Osteocyte (in vitro differentiated cells): ENCODE data around the gene SLFN12L. TPM values are rescaled to one million over a fixed set of nuclear protein-coding genes. Genes with fewer than 3 reads are reported as not detected.

Experiments used
- DNase-seq: peaks from one replicate; pipeline ENCODE4 v3.0.0; 2021; ENCODE audit warnings: mixed read lengths; ENCODE audit not compliant: unreplicated experiment; ENCODE audit errors: extremely low spot score
- H3K27ac Mint-ChIP-seq: one replicate; pipeline ENCODE4 v1.8.0; 2021; ENCODE audit warnings: mild to moderate bottlenecking, mixed read lengths; ENCODE audit not compliant: unreplicated experiment
- H3K27me3 Mint-ChIP-seq: one replicate; pipeline ENCODE4 v1.8.0; 2021; ENCODE audit warnings: mixed read lengths; ENCODE audit not compliant: unreplicated experiment
- H3K36me3 Mint-ChIP-seq: one replicate; pipeline ENCODE4 v1.8.0; 2021; ENCODE audit warnings: mixed read lengths; ENCODE audit not compliant: unreplicated experiment
- H3K4me1 Mint-ChIP-seq: one replicate; pipeline ENCODE4 v1.8.0; 2021; ENCODE audit warnings: mixed read lengths; ENCODE audit not compliant: unreplicated experiment
- H3K4me3 Mint-ChIP-seq: one replicate; pipeline ENCODE4 v1.8.0; 2021; ENCODE audit warnings: mild to moderate bottlenecking, moderate library complexity, mixed read lengths; ENCODE audit not compliant: unreplicated experiment
- H3K9me3 Mint-ChIP-seq: one replicate; pipeline ENCODE4 v1.8.0; 2021; ENCODE audit warnings: mixed read lengths; ENCODE audit not compliant: unreplicated experiment
- CTCF ChIP-seq: fragments of 200-600 bp; sonication (generic); IDR thresholded peaks from 2 replicates; pipeline ENCODE4 v1.5.0; 2021; ENCODE audit warnings: antibody characterized with exemption, mild to moderate bottlenecking, moderate library complexity
- total RNA-seq: library from RNA; stranded (reverse); gene quantifications from 2 replicates; pipeline ENCODE4 v1.2.1, GENCODE V29; 2021

The SLFN12L gene
- total RNA-seq, 1 donor from 2014 or later: not detected

DNA sequence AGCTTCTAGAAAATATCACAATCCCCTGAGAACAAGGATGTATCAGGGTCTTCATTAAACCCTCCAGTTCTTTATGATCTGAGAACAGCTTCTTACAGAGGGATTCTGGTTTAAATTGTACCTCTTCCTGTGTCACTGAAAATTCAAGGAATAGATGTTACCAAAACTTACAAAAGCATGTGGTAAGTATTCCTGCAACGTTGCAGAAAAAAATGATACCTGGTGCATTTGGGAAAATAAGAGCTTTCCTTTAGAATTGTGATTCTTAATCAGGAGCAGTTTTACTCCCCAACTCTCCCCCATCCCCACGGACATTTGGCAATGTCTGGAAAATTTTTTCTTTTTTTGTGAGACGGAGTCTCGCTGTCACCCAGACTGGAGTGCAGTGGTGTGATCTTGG is 15.8 kb upstream of the SLFN12L start:
- Mint-ChIP-seq H3K4me3 (no peak overlapping the region), H3K9me3 (no peaks in the 10 kb centered on the region), H3K27me3 (peaks cover 74% of the 10 kb centered on the region), H3K4me1 (no peaks in the 10 kb centered on the region), H3K36me3 (no peaks in the 10 kb centered on the region), H3K27ac (no peak overlapping the region)
- no peak for TF ChIP-seq CTCF
- DNase-seq: no peak

DNA sequence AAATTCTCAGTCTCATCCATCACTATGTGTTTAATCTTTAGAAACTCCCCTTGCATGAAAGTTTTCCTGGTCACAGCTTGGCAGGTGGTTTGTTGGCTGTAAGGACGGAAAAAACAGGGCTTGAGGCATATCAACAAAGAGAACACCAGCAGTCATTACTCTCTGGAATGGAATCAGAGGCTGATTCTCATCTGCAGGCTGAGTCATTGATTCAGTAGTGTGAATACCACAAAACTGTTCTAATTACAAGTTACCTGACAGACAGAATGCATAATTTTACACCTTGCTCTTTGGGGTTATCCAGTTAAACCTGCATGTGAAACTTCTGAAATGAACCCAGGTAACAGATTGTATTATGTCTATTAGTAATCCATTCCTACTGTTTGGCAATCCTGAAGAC is 11.5 kb upstream of the SLFN12L start:
- Mint-ChIP-seq H3K36me3 (no peaks in the 10 kb centered on the region), H3K27me3 (peaks cover 74% of the 10 kb centered on the region), H3K4me1 (no peaks in the 10 kb centered on the region), H3K27ac (no peak overlapping the region), H3K9me3 (no peaks in the 10 kb centered on the region), H3K4me3 (no peak overlapping the region)
- no peak for TF ChIP-seq CTCF
- no peak for DNase-seq

DNA sequence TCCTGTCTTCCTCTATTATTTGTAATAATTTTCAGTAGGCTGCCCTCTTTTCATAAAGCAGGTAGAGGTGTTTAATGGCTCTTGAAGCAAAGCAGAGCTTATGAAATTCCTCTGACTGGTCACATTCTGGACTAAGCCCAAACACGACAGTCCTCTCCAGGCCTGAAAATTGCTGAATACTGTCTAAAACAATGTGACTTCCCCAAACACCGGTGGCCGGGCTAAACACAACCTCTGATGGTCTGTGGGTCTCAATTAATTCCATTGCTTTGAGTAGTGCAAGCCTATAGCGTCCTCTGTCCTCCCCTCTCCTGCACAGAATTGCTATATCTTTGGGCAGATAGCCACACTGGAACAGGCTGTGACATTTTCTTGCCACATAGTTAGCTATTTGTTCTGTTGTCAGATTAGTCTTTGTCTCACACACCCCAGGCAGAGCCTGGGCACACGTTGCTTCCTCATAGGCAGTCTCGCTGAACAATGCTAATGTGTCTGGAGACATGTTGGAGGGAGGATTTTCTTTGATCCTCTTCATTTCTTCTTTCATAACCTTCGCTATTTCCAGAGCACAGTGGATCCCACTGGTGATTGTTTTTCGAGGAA is 10.8 kb upstream of the SLFN12L start:
- Mint-ChIP-seq H3K4me1 (no peaks in the 10 kb centered on the region), H3K27me3 (peaks cover 70% of the 10 kb centered on the region), H3K36me3 (no peaks in the 10 kb centered on the region), H3K27ac (no peak overlapping the region), H3K4me3 (no peak overlapping the region), H3K9me3 (no peaks in the 10 kb centered on the region)
- DNase-seq: no peak
- TF ChIP-seq CTCF: no peak

GRCh38 chr17:35546487-35546886 is 9.0 kb upstream of the SLFN12L start:
- no peak overlapping the region for H3K4me3 Mint-ChIP-seq
- no peaks in the 10 kb centered on the region for H3K4me1 Mint-ChIP-seq
- no peaks in the 10 kb centered on the region for H3K36me3 Mint-ChIP-seq
- no peak for DNase-seq
- H3K27me3 Mint-ChIP-seq: peaks cover 56% of the 10 kb centered on the region
- TF ChIP-seq CTCF: no peak
- H3K27ac Mint-ChIP-seq: no peak overlapping the region
- no peaks in the 10 kb centered on the region for H3K9me3 Mint-ChIP-seq

DNA sequence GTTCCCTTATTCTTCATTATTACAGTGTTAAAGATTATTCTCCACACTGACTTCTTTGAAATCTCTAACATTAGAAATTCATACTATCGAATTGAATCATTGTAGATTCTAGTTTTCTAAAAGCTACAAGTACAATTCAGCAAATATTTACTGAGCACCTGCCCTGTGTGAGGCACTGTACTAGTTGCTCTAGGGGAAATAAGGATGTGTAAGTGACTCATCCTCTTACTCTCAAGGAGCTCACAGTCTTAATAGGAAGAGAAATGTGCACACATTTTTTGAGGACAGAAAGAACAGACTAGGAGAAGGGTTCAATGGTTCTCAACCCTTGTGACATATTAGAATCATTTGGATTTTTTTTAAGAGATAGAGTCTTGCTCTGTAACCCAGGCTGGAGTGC is 7.7 kb upstream of the SLFN12L start:
- peaks cover 50% of the 10 kb centered on the region for H3K27me3 Mint-ChIP-seq
- peaks cover 8% of the 10 kb centered on the region for H3K4me1 Mint-ChIP-seq
- H3K4me3 Mint-ChIP-seq: no peak overlapping the region
- no peaks in the 10 kb centered on the region for H3K9me3 Mint-ChIP-seq
- TF ChIP-seq CTCF: no peak
- H3K36me3 Mint-ChIP-seq: no peaks in the 10 kb centered on the region
- no peak overlapping the region for H3K27ac Mint-ChIP-seq
- no peak for DNase-seq
